Measurements from ENCODE around the gene TMEM132A. TPM values are rescaled to one million over a fixed set of nuclear protein-coding genes. Genes with fewer than 3 reads are reported as not detected.

Gene TMEM132A
- total and polyA plus RNA-seq, 9 of the 15 experiments (the other 6 are each of a cell fraction or from before 2014, with no cell fraction given), result 0.04 to 1.1 (median 0.18) TPM; not detected in 4

DNA sequence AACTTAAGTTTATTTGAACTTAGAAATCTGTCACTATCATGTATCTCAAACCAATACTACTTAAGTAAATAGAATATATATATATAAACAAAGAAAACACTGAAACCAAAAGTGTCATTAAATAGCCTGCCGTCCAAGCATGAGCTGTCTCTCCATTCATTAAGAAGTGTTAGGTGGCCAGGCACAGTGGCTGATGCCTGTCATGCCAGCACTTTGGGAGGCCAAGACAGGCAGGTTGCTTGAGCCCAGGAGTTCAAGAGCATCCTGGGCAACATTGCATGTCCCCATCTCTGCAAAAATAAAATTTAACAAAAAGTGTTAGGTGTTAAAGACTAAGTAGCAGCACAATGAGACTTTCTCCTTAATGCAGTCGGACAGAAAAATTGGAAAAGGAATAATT lies 61.2 kb downstream of the TMEM132A start:
- TF ChIP-seq BRF2 (IDR thresholded peaks at IDR 0.05; ENCODE audit: borderline replicate concordance, insufficient read depth, insufficient read length) (no peak), CREB3L1 (IDR thresholded peaks at IDR 0.05; ENCODE audit: borderline replicate concordance, low read depth) (no peak), ZNF23 (CRISPR knock-in tag; IDR thresholded peaks at IDR 0.05) (no peak), MCM5 (IDR thresholded peaks at IDR 0.05; ENCODE audit: low read depth) (no peak), MXD1 (CRISPR knock-in tag; IDR thresholded peaks at IDR 0.05; ENCODE audit: borderline replicate concordance, poor library complexity, severe bottlenecking) (no peak), MBD2 (IDR thresholded peaks at IDR 0.05; ENCODE audit: borderline replicate concordance, low read depth) (no peak)
- TF ChIP-seq, protein P1, sequence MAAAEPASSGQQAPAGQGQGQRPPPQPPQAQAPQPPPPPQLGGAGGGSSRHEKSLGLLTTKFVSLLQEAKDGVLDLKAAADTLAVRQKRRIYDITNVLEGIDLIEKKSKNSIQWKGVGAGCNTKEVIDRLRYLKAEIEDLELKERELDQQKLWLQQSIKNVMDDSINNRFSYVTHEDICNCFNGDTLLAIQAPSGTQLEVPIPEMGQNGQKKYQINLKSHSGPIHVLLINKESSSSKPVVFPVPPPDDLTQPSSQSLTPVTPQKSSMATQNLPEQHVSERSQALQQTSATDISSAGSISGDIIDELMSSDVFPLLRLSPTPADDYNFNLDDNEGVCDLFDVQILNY (CRISPR knock-in tag; IDR thresholded peaks at IDR 0.05), result no peak
- Histone ChIP-seq H3K27ac (ENCODE audit: extremely low read depth, low read depth, low read length) (no peak overlapping the region), H3K4me3 (no peak overlapping the region), H3K4me2 (ENCODE audit: insufficient read depth, low read length) (no peak overlapping the region), H3K36me3 (ENCODE audit: control insufficient read depth, insufficient read depth, low read length) (no peaks in the 10 kb centered on the region), H3K9me1 (ENCODE audit: control insufficient read depth, insufficient read depth, low read length) (no peaks in the 10 kb centered on the region), H3K27me3 (ENCODE audit: control insufficient read depth in 2 of 2, insufficient read depth in 2 of 2, low read length in 2 of 2) (peaks cover 46 to 74% of the 10 kb centered on the region in 2 experiments), H2AFZ (ENCODE audit: low read depth, low read length) (no peak overlapping the region), H3K4me1 (replicated peaks in 1 of 2; ENCODE audit: control insufficient read depth in 2 of 2, insufficient read depth in 2 of 2, low read length in 2 of 2) (no peaks in the 10 kb centered on the region), H3K9ac (ENCODE audit: insufficient read depth in 1 of 2, low read depth in 2 of 2, low read length in 2 of 2) (no peak overlapping the region), H3K79me2 (ENCODE audit: control insufficient read depth, insufficient read depth, low read length) (no peaks in the 10 kb centered on the region), H4K20me1 (replicated peaks; ENCODE audit: control insufficient read depth, insufficient read depth, low read length) (0 out of 2 replicates have a peak, but pooled peaks cover 3% of the 10 kb centered on the region), H3K9me3 (replicated peaks; ENCODE audit: control insufficient read depth, insufficient read depth, low read depth, low read length) (no peaks in the 10 kb centered on the region)
- no peak for ATAC-seq
- ChIA-PET CTCF (ENCODE audit: low intra/inter-chr PET ratio) (no interaction called here), POLR2A (no interaction called here)
- intact Hi-C loops (cut with micrococcal nuclease) (no loop called here), in situ Hi-C loops (cut with MboI) (no loop called here)
- no peak for FAIRE-seq
- WGBS (ENCODE audit: insufficient coverage, low coverage, missing lambda C conversion rate), result 0% methylated on average over 2 of the region's 2 CpGs
- DNase-seq (ENCODE audit: extremely low read depth in 1 of 4, low spot score in 3 of 4), result no peak
- BruUV-seq (replicated peaks), result no TSS peak
